Liver (tissue), 5 donors: ENCODE measurements around the gene ARHGAP19. TPM values are rescaled to one million over a fixed set of nuclear protein-coding genes. Genes with fewer than 3 reads are reported as not detected.

Experiments used
- polyA plus RNA-seq, 2 donors: library from polyadenylated mRNA; stranded (reverse) in 1 of 2; unstranded in 1 of 2; fragments of 200-250 nt in 1 of 2; fragments of >200 nt in 1 of 2; fragmentation: Nextera tagmentation in 1 of 2; extraction: Ambion mirVana in 1 of 2; gene quantifications; one replicate each; pipeline versions ENCODE4 v1.2.1 to v1.2.3, GENCODE V29; 2013 to 2015
- small RNA-seq: library from RNA; depleted of rRNA; stranded (forward); fragments of <200 nt; gene quantifications from one replicate; pipeline ENCODE3, GENCODE V24; 2014
- total RNA-seq, 2 donors: library from RNA; depleted of rRNA; stranded (reverse); fragments of >200 nt; gene quantifications; one replicate each; pipeline ENCODE4 v1.2.3, GENCODE V29; 2014
- donor health status: healthy.
- donor health status: healthy.
- donor health status: healthy.

ARHGAP19 gene
- total and polyA plus RNA-seq, 4 donors: 1.6 to 23.4 (median 3.6) TPM

Small RNAs within 50 kb of the gene (small RNA-seq; reads per million reads assigned to genes)
- not detected for gene RF00017

Other genes starting within 250 kb of the ARHGAP19 start
- under 1 TPM; under 0.01 to 0.09 TPM for gene SLIT1, start 106.7 kb downstream of the ARHGAP19 start, total RNA-seq
- under 1 TPM; 0.02 to 0.14 TPM for gene SLIT1, start 106.7 kb downstream of the ARHGAP19 start, polyA plus RNA-seq
- 1 to 10 TPM; 5.9 to 7.4 TPM for gene FRAT1, start 26.6 kb upstream of the ARHGAP19 start, total RNA-seq
- gene FRAT1, start 26.6 kb upstream of the ARHGAP19 start, polyA plus RNA-seq: 1 to 10 TPM; 4.3 to 4.6 TPM
- gene FRAT2, start 42.1 kb upstream of the ARHGAP19 start, total RNA-seq: 10 to 100 TPM; 14.4 to 15.1 TPM
- 1 to 10 TPM; 2.7 to 9.0 TPM for gene FRAT2, start 42.1 kb upstream of the ARHGAP19 start, polyA plus RNA-seq
- gene RRP12, start 108.7 kb upstream of the ARHGAP19 start, total RNA-seq: 1 to 10 TPM; 6.1 to 9.6 TPM
- gene RRP12, start 108.7 kb upstream of the ARHGAP19 start, polyA plus RNA-seq: 1 to 10 TPM; 5.7 to 7.8 TPM
- 10 to 100 TPM; 52.0 to 90.7 TPM for gene PGAM1, start 133.6 kb upstream of the ARHGAP19 start, total RNA-seq
- 100 to 1,000 TPM; 121 to 178 TPM for gene PGAM1, start 133.6 kb upstream of the ARHGAP19 start, polyA plus RNA-seq
- 10 to 100 TPM; 11.2 to 12.2 TPM for gene EXOSC1, start 153.4 kb upstream of the ARHGAP19 start, total RNA-seq
- gene EXOSC1, start 153.4 kb upstream of the ARHGAP19 start, polyA plus RNA-seq: 10 to 100 TPM; 16.7 to 25.9 TPM
- gene ZDHHC16, start 153.5 kb upstream of the ARHGAP19 start, total RNA-seq: 10 to 100 TPM; 18.0 to 24.9 TPM
- 10 to 100 TPM; 20.8 to 27.2 TPM for gene ZDHHC16, start 153.5 kb upstream of the ARHGAP19 start, polyA plus RNA-seq
- 10 to 100 TPM; 28.9 to 29.1 TPM for gene MMS19, start 205.8 kb upstream of the ARHGAP19 start, total RNA-seq
- gene MMS19, start 205.8 kb upstream of the ARHGAP19 start, polyA plus RNA-seq: 10 to 100 TPM; 15.0 to 19.4 TPM
- 1 to 10 TPM; 2.7 to 9.5 TPM for gene UBTD1, start 206.3 kb upstream of the ARHGAP19 start, total RNA-seq
- 10 to 100 TPM in 1 of 2 donors, 1 to 10 TPM in 1; 9.2 to 11.0 TPM for gene UBTD1, start 206.3 kb upstream of the ARHGAP19 start, polyA plus RNA-seq